ENCODE data around the gene CACNA2D1. TPM values are rescaled to one million over a fixed set of nuclear protein-coding genes. Genes with fewer than 3 reads are reported as not detected.

Gene CACNA2D1
- total RNA-seq, 4 donors from 2014 or later, result 29.8 to 47.6 (median 36.6) TPM

DNA sequence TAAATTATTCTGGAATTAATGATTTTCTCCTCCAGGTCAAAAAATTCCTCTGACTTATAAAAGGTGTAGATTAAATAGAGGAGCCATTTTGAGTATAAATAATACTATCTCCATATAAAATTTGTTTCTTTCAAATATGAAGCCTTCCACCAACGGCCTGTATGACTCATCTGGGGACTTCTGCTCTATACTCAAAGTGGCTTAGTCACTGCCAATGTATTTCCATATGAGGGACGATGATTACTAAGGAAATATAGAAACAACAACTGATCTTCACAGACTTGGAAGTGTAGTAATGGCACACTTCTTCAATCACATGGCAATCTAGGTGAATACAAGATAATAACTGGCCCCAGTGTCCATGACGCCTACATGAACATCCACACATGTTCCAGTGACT is 338.1 kb downstream of the CACNA2D1 start:
- TF ChIP-seq EP300 (IDR thresholded peaks at IDR 0.05) (no peak), POLR2A (IDR thresholded peaks at IDR 0.05) (no peak), POLR2AphosphoS5 (IDR thresholded peaks at IDR 0.05) (no peak)
- 55 to 75% methylated on average over 3 of the region's 3 CpGs for WGBS, 2 donors (ENCODE audit: low coverage in 1 of 2)
- no peaks in the 10 kb centered on the region for H3K9me3 ChIP-seq
- ATAC-seq, result no peak
- peaks cover 0 to 6% (median 0%) of the 10 kb centered on the region in 3 donors for H3K4me1 ChIP-seq
- no peaks in the 10 kb centered on the region for H3K36me3 ChIP-seq
- H3K27me3 ChIP-seq, result no peaks in the 10 kb centered on the region
- H3K27ac ChIP-seq, result no peak overlapping the region
- H3K4me3 ChIP-seq, result no peak overlapping the region

GRCh38 chr7:82098414-82098813 is 345.2 kb downstream of the CACNA2D1 start:
- WGBS, 2 donors (ENCODE audit: low coverage in 1 of 2), result 83 to 86% methylated on average over 2 of the region's 2 CpGs
- TF ChIP-seq, protein P1, sequence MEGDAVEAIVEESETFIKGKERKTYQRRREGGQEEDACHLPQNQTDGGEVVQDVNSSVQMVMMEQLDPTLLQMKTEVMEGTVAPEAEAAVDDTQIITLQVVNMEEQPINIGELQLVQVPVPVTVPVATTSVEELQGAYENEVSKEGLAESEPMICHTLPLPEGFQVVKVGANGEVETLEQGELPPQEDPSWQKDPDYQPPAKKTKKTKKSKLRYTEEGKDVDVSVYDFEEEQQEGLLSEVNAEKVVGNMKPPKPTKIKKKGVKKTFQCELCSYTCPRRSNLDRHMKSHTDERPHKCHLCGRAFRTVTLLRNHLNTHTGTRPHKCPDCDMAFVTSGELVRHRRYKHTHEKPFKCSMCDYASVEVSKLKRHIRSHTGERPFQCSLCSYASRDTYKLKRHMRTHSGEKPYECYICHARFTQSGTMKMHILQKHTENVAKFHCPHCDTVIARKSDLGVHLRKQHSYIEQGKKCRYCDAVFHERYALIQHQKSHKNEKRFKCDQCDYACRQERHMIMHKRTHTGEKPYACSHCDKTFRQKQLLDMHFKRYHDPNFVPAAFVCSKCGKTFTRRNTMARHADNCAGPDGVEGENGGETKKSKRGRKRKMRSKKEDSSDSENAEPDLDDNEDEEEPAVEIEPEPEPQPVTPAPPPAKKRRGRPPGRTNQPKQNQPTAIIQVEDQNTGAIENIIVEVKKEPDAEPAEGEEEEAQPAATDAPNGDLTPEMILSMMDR (IDR thresholded peaks at IDR 0.05), result no peak
- TF ChIP-seq POLR2AphosphoS5 (IDR thresholded peaks at IDR 0.05) (no peak), EP300 (IDR thresholded peaks at IDR 0.05) (no peak), POLR2A (IDR thresholded peaks at IDR 0.05) (no peak)
- Histone ChIP-seq H3K27ac (no peak overlapping the region), H3K4me1 (no peaks in the 10 kb centered on the region), H3K9me3 (no peaks in the 10 kb centered on the region), H3K4me3 (no peak overlapping the region), H3K27me3 (no peaks in the 10 kb centered on the region), H3K36me3 (peaks cover 0 to 4% of the 10 kb centered on the region in 2 donors)
- no peak for ATAC-seq

GRCh38 chr7:82091126-82091684 is 352.4 kb downstream of the CACNA2D1 start:
- no peaks in the 10 kb centered on the region for H3K27me3 ChIP-seq
- no peaks in the 10 kb centered on the region for H3K9me3 ChIP-seq
- H3K27ac ChIP-seq, result no peak overlapping the region
- H3K4me1 ChIP-seq, result no peaks in the 10 kb centered on the region
- WGBS, 2 donors (ENCODE audit: low coverage in 1 of 2), result 87 to 93% methylated on average over 2 to 4 of the region's 4 CpGs
- no peak overlapping the region for H3K4me3 ChIP-seq
- TF ChIP-seq EP300 (IDR thresholded peaks at IDR 0.05), result no peak
- no peak for TF ChIP-seq POLR2A (IDR thresholded peaks at IDR 0.05)
- TF ChIP-seq, protein P1 (IDR thresholded peaks at IDR 0.05), result no peak
- TF ChIP-seq POLR2AphosphoS5 (IDR thresholded peaks at IDR 0.05), result no peak
- no peaks in the 10 kb centered on the region for H3K36me3 ChIP-seq
- no peak for ATAC-seq

DNA sequence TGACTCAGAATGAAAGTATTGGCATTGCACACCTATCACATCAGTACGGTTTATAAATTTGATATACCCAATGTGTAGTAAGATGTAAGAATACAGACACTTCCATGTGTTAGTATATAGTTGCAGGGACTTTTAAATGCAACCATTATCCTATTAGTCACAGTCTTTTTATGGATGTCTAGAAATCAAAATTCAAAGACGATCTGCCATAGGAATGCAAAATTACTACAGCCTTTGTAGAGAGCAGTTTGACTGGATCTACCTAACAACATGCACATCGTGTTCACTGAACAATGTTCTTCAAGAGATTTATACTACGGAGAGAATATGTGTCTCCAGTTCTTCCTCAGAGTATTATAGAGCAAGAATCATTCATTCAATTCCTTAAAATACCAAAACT is 356.5 kb downstream of the CACNA2D1 start:
- H3K9me3 ChIP-seq, result no peaks in the 10 kb centered on the region
- H3K27me3 ChIP-seq, result no peaks in the 10 kb centered on the region
- H3K4me1 ChIP-seq, result no peaks in the 10 kb centered on the region
- no peak overlapping the region for H3K27ac ChIP-seq
- 90 to 96% methylated on average over 4 of the region's 4 CpGs for WGBS, 2 donors (ENCODE audit: low coverage in 1 of 2)
- no peak overlapping the region for H3K4me3 ChIP-seq
- peaks cover 0 to 4% of the 10 kb centered on the region in 2 donors for H3K36me3 ChIP-seq
- TF ChIP-seq, protein P1 (IDR thresholded peaks at IDR 0.05), result no peak
- TF ChIP-seq POLR2A (IDR thresholded peaks at IDR 0.05), result no peak
- TF ChIP-seq POLR2AphosphoS5 (IDR thresholded peaks at IDR 0.05), result no peak
- no peak for TF ChIP-seq EP300 (IDR thresholded peaks at IDR 0.05)
- ATAC-seq, result no peak

- Histone ChIP-seq H3K4me3 (no peak overlapping the region), H3K27me3 (no peaks in the 10 kb centered on the region), H3K36me3 (peaks cover 0 to 10% of the 10 kb centered on the region in 2 donors), H3K4me1 (no peaks in the 10 kb centered on the region), H3K9me3 (no peaks in the 10 kb centered on the region), H3K27ac (no peak overlapping the region)
- no peak for TF ChIP-seq EP300 (IDR thresholded peaks at IDR 0.05)
- TF ChIP-seq, protein P1 (IDR thresholded peaks at IDR 0.05), result no peak
- no peak for TF ChIP-seq POLR2AphosphoS5 (IDR thresholded peaks at IDR 0.05)
- no peak for TF ChIP-seq POLR2A (IDR thresholded peaks at IDR 0.05)
- 84 to 95% methylated on average over 2 to 3 of the region's 4 CpGs for WGBS, 2 donors (ENCODE audit: low coverage in 1 of 2)
- no peak for ATAC-seq
These were observed 358.5 kb downstream of the CACNA2D1 start for GRCh38 chr7:82085116-82085515.
